Hepatocyte (in vitro differentiated cells): ENCODE results near the gene TAS2R41.

Experiments used
- CTCF ChIP-seq: fragments of 200-600 bp; sonication (generic); IDR thresholded peaks from 2 replicates; pipeline ENCODE4 v1.5.1; 2016; ENCODE audit warnings: antibody characterized with exemption, mild to moderate bottlenecking; ENCODE audit not compliant: poor library complexity
- EZH2 ChIP-seq: fragments of 200-600 bp; sonication (generic); IDR thresholded peaks from 2 replicates; pipeline ENCODE4 v1.6.1; 2016; ENCODE audit warnings: antibody characterized with exemption, mild to moderate bottlenecking, borderline replicate concordance
- EZH2phosphoT487 ChIP-seq: fragments of 200-600 bp; sonication (generic); IDR thresholded peaks from one replicate; pipeline ENCODE4 v1.6.1; 2018; ENCODE audit warnings: antibody characterized with exemption, mild to moderate bottlenecking, low read depth, moderate library complexity; ENCODE audit not compliant: unreplicated experiment, severe bottlenecking

- TF ChIP-seq CTCF, result no peak
- no peak for TF ChIP-seq EZH2
- no peak for TF ChIP-seq EZH2phosphoT487
These were observed 21.6 kb downstream of the TAS2R41 start for GRCh38 chr7:143499246-143499645.
